HepG2 (cell line): Measurements from ENCODE around the gene WNK4. TPM values are rescaled to one million over a fixed set of nuclear protein-coding genes. Genes with fewer than 3 reads are reported as not detected.

Source experiments
- ATF4 ChIP-seq, 2 experiments: fragments of 450-650 bp in 1 of 2; sonication (generic) in 1 of 2; formaldehyde crosslinking; IDR thresholded peaks; 2 replicates each; pipeline versions ENCODE4 v1.5.0 to v1.8.0; 2020 to 2022; ENCODE audit warnings: mild to moderate bottlenecking in 1 of 2, missing genetic modification reagents in 1 of 2
- NR2F1 ChIP-seq, 2 experiments: fragments of 450-650 bp in 1 of 2; formaldehyde crosslinking in 1 of 2; IDR thresholded peaks; 2 replicates each; pipeline versions ENCODE4 v1.5.0 to v1.6.1; 2016 to 2020; ENCODE audit warnings: mild to moderate bottlenecking in 1 of 2, missing compliant biosample characterization in 1 of 2, missing genetic modification reagents in 1 of 2, moderate library complexity in 1 of 2
- PRDM15 ChIP-seq: sonication (generic); formaldehyde crosslinking; IDR thresholded peaks from 2 replicates; pipeline ENCODE4 v1.4.0; 2020; ENCODE audit warnings: missing genetic modification reagents
- RARA ChIP-seq: IDR thresholded peaks from 2 replicates; pipeline ENCODE4 v1.6.1; 2016; ENCODE audit warnings: missing genetic modification reagents, missing compliant biosample characterization
- ZNF207 ChIP-seq: fragments of 450-650 bp; IDR thresholded peaks from 2 replicates; pipeline ENCODE4 v1.6.1; 2016; ENCODE audit warnings: antibody characterized with exemption, borderline replicate concordance
- ZNF777 ChIP-seq: sonication (generic); formaldehyde crosslinking; IDR thresholded peaks from 2 replicates; pipeline ENCODE4 v1.4.0; 2020; ENCODE audit warnings: missing genetic modification reagents
- ZNF850 ChIP-seq: sonication (generic); formaldehyde crosslinking; conservative IDR thresholded peaks from 2 replicates; pipeline ENCODE4 v1.9.0; 2021; ENCODE audit warnings: mild to moderate bottlenecking, missing genetic modification reagents
- polyA plus RNA-seq, 8 experiments: library from polyadenylated mRNA; depleted of rRNA in 3 of 8; stranded (reverse) in 7 of 8; unstranded in 1 of 8; fragments of >200 nt; fragmentation: Illumina TruSeq in 4 of 8; extraction: Trizol in 4 of 8; gene quantifications; 2 replicates each; pipeline versions ENCODE4 v1.2.1 to v1.2.3, GENCODE V29; 2011 to 2016; ENCODE audit warnings: low read depth in 4 of 8, missing spikeins in 1 of 8, mixed read lengths in 1 of 8; ENCODE audit not compliant: insufficient read depth in 1 of 8
- total RNA-seq, 5 experiments: library from RNA; depleted of rRNA; stranded (reverse); fragments of >200 nt; fragmentation: Illumina TruSeq; extraction: Trizol; gene quantifications; 2 replicates each; pipeline ENCODE4 v1.2.3, GENCODE V29; 2016; ENCODE audit warnings: low read depth in 1 of 5

Gene WNK4
- total and polyA plus RNA-seq, 2 of the 13 experiments (the other 11 are each of a cell fraction or from before 2014, with no cell fraction given) = 2.7 to 13.7 TPM

- TF ChIP-seq ZNF207 (no peak), NR2F1 (CRISPR knock-in tag; IDR thresholded peaks at IDR 0.05) (no peak), RARA (CRISPR knock-in tag) (no peak), ATF4 (CRISPR knock-in tag; IDR thresholded peaks at IDR 0.05) (no peak), PRDM15 (CRISPR knock-in tag) (no peak), ZNF777 (no peak), ZNF850 (CRISPR knock-in tag) (no peak)
Measured at GRCh38 chr17:42781639-42782165, 1.3 kb downstream of the WNK4 start (continued).
